ENCODE data around the gene CLHC1.

- TF ChIP-seq RAD21 (IDR thresholded peaks at IDR 0.05; ENCODE audit: low read length) (no peak), CTCF (IDR thresholded peaks at IDR 0.05) (no peak), ZBTB33 (IDR thresholded peaks at IDR 0.05; ENCODE audit: borderline replicate concordance, low read depth) (no peak), USF1 (IDR thresholded peaks at IDR 0.05; ENCODE audit: borderline replicate concordance, low read depth) (no peak), USF2 (IDR thresholded peaks at IDR 0.05; ENCODE audit: borderline replicate concordance, low read depth, low read length) (no peak), POLR2AphosphoS5 (IDR thresholded peaks at IDR 0.05; ENCODE audit: low read depth, low read length) (no peak), MAX (IDR thresholded peaks at IDR 0.05; ENCODE audit: low read depth) (no peak), SIN3A (IDR thresholded peaks at IDR 0.05; ENCODE audit: borderline replicate concordance, low read depth, low read length) (no peak), JUND (IDR thresholded peaks at IDR 0.05) (no peak), EZH2phosphoT487 (IDR thresholded peaks at IDR 0.05; ENCODE audit: borderline replicate concordance, low read depth) (no peak), REST (IDR thresholded peaks at IDR 0.05; ENCODE audit: low read depth, low read length) (no peak), RFX5 (IDR thresholded peaks at IDR 0.05; ENCODE audit: low read length) (no peak)
Measured at GRCh38 chr2:55155206-55155605, 76.9 kb downstream of the CLHC1 start.

Measured in SK-N-SH (cell line).